ENCODE measurements around the gene DDX10. TPM values are rescaled to one million over a fixed set of nuclear protein-coding genes. Genes with fewer than 3 reads are reported as not detected.

DDX10 gene
- polyA plus RNA-seq, 4 donors, result 7.3 to 22.0 (median 12.1) TPM

DNA sequence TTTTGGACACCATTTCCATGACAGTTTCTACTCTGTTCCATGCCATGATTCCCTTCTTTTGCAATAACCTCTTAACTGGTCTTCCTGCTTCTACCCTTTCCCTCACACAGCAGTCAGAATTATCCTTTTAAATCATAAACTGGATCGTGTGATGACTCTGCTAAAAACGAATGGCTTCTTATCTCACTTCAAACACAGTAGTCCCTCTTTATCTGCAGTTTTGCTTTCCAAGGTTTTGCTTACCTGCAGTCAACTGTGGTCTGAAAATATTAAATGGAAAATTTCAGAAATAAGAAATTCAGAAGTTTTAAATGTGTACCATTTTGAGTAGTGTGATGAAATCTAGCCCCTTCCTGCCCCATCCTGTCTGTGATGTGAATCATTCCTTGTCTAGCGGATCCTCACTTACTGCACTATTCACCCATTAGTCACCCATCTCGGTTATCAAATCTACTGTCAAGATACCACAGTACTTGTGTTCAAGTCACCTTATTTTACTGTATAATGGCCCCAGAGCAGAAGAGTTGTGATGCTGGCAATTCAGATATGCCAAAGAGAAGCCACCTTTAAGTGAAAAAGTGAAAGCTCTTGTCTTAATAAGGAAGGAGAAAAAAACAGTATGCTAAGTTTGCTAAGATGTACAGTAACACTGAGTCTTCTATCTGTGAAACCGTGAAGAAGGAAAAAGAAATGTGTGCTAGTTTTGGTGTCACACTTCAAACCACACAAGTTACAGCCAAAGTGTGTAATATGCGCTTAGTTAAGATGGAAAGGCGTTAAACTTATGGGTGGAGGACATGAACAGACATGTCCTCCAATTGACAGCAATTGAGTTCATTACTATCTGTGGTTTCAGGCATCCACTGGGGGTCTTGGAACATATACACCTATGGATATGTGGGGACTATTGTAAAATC lies 283.0 kb downstream of the DDX10 start:
- 75 to 87% (median 86%) methylated on average over 7 of the region's 7 CpGs for WGBS, 3 donors
- H3K4me1 ChIP-seq (ENCODE audit: control insufficient read depth in 3 of 3, insufficient read depth in 2 of 3, low read depth in 1 of 3, low read length in 2 of 3), result no peaks in the 10 kb centered on the region
- H3K36me3 ChIP-seq (ENCODE audit: control insufficient read depth in 3 of 3, insufficient read depth in 2 of 3, low read depth in 1 of 3, low read length in 3 of 3), result no peaks in the 10 kb centered on the region
- H3K9me3 ChIP-seq (ENCODE audit: control insufficient read depth in 2 of 2, insufficient read depth in 1 of 2, low read depth in 1 of 2, low read length in 1 of 2), result no peaks in the 10 kb centered on the region
- FAIRE-seq (no peak), DNase-seq (no peak)
- H3K27me3 ChIP-seq (ENCODE audit: control insufficient read depth in 3 of 3, insufficient read depth in 3 of 3, low read length in 3 of 3), result no peaks in the 10 kb centered on the region
- no peak overlapping the region for H3K4me3 ChIP-seq (ENCODE audit: low read depth in 1 of 3, low read length in 3 of 3)
- H3K27ac ChIP-seq (ENCODE audit: low read depth in 1 of 3, low read length in 2 of 3), result no peak overlapping the region

DNA sequence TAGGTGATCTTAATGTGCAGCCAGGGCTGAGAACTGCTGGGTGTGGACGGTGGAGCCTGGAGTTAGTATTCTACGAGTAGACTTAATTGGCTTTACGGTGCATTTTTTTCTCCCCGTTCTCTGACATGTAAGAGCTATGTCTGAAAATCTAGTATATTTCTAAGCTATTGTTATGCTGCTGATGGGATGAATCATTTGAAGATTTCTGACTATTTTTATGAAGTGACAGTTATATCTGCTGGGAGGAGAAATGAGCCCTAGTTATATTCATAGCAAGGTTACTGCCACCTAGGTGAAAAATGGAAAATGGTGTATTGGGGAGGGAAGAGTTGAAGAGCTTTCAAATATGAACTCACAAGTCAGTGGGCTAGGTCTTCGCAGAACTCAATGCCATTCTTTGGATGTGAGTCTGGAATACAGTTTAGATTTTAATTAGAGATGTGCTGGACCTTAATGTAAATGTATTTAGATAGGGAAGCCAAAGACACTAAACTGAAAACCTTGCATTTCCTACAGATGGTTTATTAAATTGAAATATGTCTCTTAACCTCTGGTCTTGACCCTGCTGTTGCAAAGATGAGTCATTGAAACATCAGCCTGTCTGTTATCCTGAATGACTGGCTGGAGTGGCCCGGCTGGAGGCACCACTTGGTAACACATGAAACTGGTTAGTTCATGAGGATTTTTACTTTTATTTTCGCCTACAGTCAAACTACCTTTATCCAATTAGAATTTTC lies 293.7 kb downstream of the DDX10 start:
- 79 to 82% (median 81%) methylated on average over 7 of the region's 7 CpGs for WGBS, 3 donors
- no peaks in the 10 kb centered on the region for H3K9me3 ChIP-seq (ENCODE audit: control insufficient read depth in 2 of 2, insufficient read depth in 1 of 2, low read depth in 1 of 2, low read length in 1 of 2)
- FAIRE-seq (no peak), DNase-seq (no peak)
- no peak overlapping the region for H3K4me3 ChIP-seq (ENCODE audit: low read depth in 1 of 3, low read length in 3 of 3)
- H3K27me3 ChIP-seq (ENCODE audit: control insufficient read depth in 3 of 3, insufficient read depth in 3 of 3, low read length in 3 of 3), result no peaks in the 10 kb centered on the region
- no peak overlapping the region for H3K27ac ChIP-seq (ENCODE audit: low read depth in 1 of 3, low read length in 2 of 3)
- no peaks in the 10 kb centered on the region for H3K4me1 ChIP-seq (ENCODE audit: control insufficient read depth in 3 of 3, insufficient read depth in 2 of 3, low read depth in 1 of 3, low read length in 2 of 3)
- no peaks in the 10 kb centered on the region for H3K36me3 ChIP-seq (ENCODE audit: control insufficient read depth in 3 of 3, insufficient read depth in 2 of 3, low read depth in 1 of 3, low read length in 3 of 3)

DNA sequence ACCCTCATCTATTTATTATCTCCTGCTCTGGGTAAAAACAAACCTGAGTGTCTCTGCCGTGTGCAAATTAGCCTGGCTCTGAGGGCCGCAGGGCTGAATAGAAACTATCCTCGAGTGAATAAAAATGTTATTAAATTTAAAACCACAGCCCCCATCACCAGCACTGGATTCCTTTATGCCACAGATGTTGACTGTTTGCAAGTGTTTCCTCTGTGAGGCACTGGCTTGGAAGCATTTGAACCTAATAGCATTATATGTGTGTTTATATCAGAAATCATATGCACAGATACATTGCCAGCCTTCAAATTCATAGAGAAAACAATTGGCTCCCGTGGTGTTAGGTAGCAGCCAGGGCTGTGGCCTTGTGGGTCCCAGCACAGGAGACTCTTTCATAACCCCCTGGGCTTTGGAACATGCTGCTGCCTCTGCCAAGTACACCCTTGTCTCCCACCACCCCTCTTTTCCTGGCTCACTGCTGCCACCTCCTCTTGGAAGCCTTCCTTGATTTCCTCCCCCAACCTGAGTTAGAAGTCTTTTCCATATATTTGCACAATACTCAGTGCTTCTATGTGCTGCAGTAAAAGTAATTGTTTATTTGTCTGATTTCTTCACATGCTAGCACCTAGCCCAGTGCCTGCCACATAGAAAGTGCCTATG lies 294.4 kb downstream of the DDX10 start:
- Histone ChIP-seq H3K4me3 (ENCODE audit: low read depth in 1 of 3, low read length in 3 of 3) (no peak overlapping the region), H3K4me1 (ENCODE audit: control insufficient read depth in 3 of 3, insufficient read depth in 2 of 3, low read depth in 1 of 3, low read length in 2 of 3) (no peaks in the 10 kb centered on the region), H3K36me3 (ENCODE audit: control insufficient read depth in 3 of 3, insufficient read depth in 2 of 3, low read depth in 1 of 3, low read length in 3 of 3) (no peaks in the 10 kb centered on the region), H3K9me3 (ENCODE audit: control insufficient read depth in 2 of 2, insufficient read depth in 1 of 2, low read depth in 1 of 2, low read length in 1 of 2) (no peaks in the 10 kb centered on the region), H3K27me3 (ENCODE audit: control insufficient read depth in 3 of 3, insufficient read depth in 3 of 3, low read length in 3 of 3) (no peaks in the 10 kb centered on the region), H3K27ac (ENCODE audit: low read depth in 1 of 3, low read length in 2 of 3) (no peak overlapping the region)
- FAIRE-seq, result no peak
- no peak for DNase-seq
- WGBS, 3 donors, result 60 to 70% (median 61%) methylated on average over 4 of the region's 4 CpGs

DNA sequence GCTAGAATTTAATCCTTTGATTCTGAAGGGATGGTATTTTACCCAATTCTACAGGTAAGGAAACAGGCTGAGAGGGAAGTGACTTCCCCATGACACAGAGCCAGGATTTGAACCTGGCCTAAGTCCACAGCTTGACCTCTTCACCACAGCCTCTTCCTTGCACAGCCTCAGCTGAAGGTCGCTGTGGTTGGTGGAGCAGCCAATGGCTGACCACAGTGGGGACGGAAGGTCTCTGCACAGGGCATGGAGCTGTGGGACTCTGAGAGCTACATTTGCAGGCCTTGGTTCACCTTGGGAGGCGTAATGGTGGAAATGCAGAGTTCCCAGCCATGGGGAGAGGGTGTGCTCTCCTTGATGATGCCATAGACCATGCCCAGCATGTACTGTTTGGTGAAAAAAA lies 295.0 kb downstream of the DDX10 start:
- Histone ChIP-seq H3K27ac (ENCODE audit: low read depth in 1 of 3, low read length in 2 of 3) (no peak overlapping the region), H3K27me3 (ENCODE audit: control insufficient read depth in 3 of 3, insufficient read depth in 3 of 3, low read length in 3 of 3) (no peaks in the 10 kb centered on the region), H3K4me3 (ENCODE audit: low read depth in 1 of 3, low read length in 3 of 3) (no peak overlapping the region), H3K36me3 (ENCODE audit: control insufficient read depth in 3 of 3, insufficient read depth in 2 of 3, low read depth in 1 of 3, low read length in 3 of 3) (no peaks in the 10 kb centered on the region), H3K4me1 (ENCODE audit: control insufficient read depth in 3 of 3, insufficient read depth in 2 of 3, low read depth in 1 of 3, low read length in 2 of 3) (no peaks in the 10 kb centered on the region), H3K9me3 (ENCODE audit: control insufficient read depth in 2 of 2, insufficient read depth in 1 of 2, low read depth in 1 of 2, low read length in 1 of 2) (no peaks in the 10 kb centered on the region)
- no peak for DNase-seq
- WGBS, 3 donors, result 79 to 91% (median 86%) methylated on average over 3 of the region's 3 CpGs
- FAIRE-seq, result no peak

DNA sequence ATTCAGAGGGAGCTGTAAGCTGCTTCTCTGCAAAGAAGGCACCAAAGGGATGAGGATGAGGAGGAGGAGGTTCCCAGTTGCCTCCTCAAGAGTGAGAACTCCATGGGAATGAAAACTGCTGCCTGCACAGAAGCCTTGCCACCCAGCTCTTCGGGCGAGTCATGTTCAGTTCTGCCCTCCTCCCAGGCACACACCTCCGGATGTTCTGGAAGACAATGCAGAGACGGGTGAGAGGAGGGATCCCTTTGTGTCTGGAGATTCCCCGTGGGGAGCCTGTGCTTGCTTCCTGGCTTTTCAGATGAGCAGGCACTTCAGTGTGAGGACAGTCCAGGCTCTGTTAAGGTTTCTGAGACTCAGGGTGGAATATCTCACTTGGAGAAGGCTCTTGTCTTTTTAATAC lies 295.6 kb downstream of the DDX10 start:
- FAIRE-seq (no peak), DNase-seq (no peak)
- H3K27ac ChIP-seq (ENCODE audit: low read depth in 1 of 3, low read length in 2 of 3), result no peak overlapping the region
- H3K4me1 ChIP-seq (ENCODE audit: control insufficient read depth in 3 of 3, insufficient read depth in 2 of 3, low read depth in 1 of 3, low read length in 2 of 3), result no peaks in the 10 kb centered on the region
- no peaks in the 10 kb centered on the region for H3K36me3 ChIP-seq (ENCODE audit: control insufficient read depth in 3 of 3, insufficient read depth in 2 of 3, low read depth in 1 of 3, low read length in 3 of 3)
- no peak overlapping the region for H3K4me3 ChIP-seq (ENCODE audit: low read depth in 1 of 3, low read length in 3 of 3)
- 70 to 80% (median 74%) methylated on average over 5 of the region's 5 CpGs for WGBS, 3 donors
- H3K27me3 ChIP-seq (ENCODE audit: control insufficient read depth in 3 of 3, insufficient read depth in 3 of 3, low read length in 3 of 3), result no peaks in the 10 kb centered on the region
- H3K9me3 ChIP-seq (ENCODE audit: control insufficient read depth in 2 of 2, insufficient read depth in 1 of 2, low read depth in 1 of 2, low read length in 1 of 2), result no peaks in the 10 kb centered on the region

DNA sequence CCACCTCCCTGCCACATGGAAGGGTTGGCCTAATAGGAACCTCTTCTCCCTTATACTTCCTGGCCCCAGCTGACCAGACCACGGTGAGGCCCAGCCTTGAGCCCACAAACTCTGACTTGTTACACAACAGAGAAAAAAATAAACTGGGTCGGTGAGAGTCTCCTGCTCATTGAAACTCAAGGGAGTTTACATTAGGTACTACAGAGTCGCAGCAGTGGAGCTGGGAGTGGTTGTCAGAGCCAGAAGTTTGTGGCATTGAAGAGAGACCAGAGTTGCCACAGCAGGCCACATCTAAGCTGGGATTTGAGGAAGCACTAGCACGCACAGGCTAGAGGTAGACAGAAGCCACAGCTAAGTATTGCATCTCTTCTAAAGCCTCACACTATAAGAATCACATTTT lies 296.2 kb downstream of the DDX10 start:
- Histone ChIP-seq H3K27ac (ENCODE audit: low read depth in 1 of 3, low read length in 2 of 3) (no peak overlapping the region), H3K9me3 (ENCODE audit: control insufficient read depth in 2 of 2, insufficient read depth in 1 of 2, low read depth in 1 of 2, low read length in 1 of 2) (no peaks in the 10 kb centered on the region), H3K36me3 (ENCODE audit: control insufficient read depth in 3 of 3, insufficient read depth in 2 of 3, low read depth in 1 of 3, low read length in 3 of 3) (no peaks in the 10 kb centered on the region), H3K4me1 (ENCODE audit: control insufficient read depth in 3 of 3, insufficient read depth in 2 of 3, low read depth in 1 of 3, low read length in 2 of 3) (no peaks in the 10 kb centered on the region), H3K27me3 (ENCODE audit: control insufficient read depth in 3 of 3, insufficient read depth in 3 of 3, low read length in 3 of 3) (no peaks in the 10 kb centered on the region), H3K4me3 (ENCODE audit: low read depth in 1 of 3, low read length in 3 of 3) (no peak overlapping the region)
- DNase-seq (no peak), FAIRE-seq (no peak)
- 40 to 59% (median 49%) methylated on average over 4 of the region's 4 CpGs for WGBS, 3 donors

DNA sequence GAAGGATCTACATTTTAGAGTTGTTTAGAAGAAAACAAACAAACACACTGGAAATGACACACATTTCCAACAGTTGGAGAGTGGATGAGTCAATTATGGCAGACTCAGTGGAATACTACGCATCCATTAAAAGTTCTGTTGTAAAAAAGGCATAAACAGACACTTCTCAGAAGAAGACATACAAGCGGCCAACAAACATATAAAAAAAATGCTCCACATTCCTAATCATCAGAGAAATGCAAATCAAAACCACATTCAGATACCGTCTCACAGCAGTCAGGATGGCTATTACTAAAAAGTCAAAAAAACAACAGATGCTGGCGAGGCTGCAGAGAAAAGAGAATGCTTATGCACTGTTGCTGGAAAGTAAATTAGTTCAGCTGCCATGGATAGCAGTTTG lies 298.2 kb downstream of the DDX10 start:
- Histone ChIP-seq H3K27me3 (ENCODE audit: control insufficient read depth in 3 of 3, insufficient read depth in 3 of 3, low read length in 3 of 3) (no peaks in the 10 kb centered on the region), H3K36me3 (ENCODE audit: control insufficient read depth in 3 of 3, insufficient read depth in 2 of 3, low read depth in 1 of 3, low read length in 3 of 3) (no peaks in the 10 kb centered on the region), H3K4me1 (ENCODE audit: control insufficient read depth in 3 of 3, insufficient read depth in 2 of 3, low read depth in 1 of 3, low read length in 2 of 3) (no peaks in the 10 kb centered on the region), H3K4me3 (ENCODE audit: low read depth in 1 of 3, low read length in 3 of 3) (no peak overlapping the region), H3K27ac (ENCODE audit: low read depth in 1 of 3, low read length in 2 of 3) (no peak overlapping the region), H3K9me3 (ENCODE audit: control insufficient read depth in 2 of 2, insufficient read depth in 1 of 2, low read depth in 1 of 2, low read length in 1 of 2) (no peaks in the 10 kb centered on the region)
- 92 to 95% (median 93%) methylated on average over 4 of the region's 4 CpGs for WGBS, 3 donors
- DNase-seq, result no peak
- FAIRE-seq, result no peak

DNA sequence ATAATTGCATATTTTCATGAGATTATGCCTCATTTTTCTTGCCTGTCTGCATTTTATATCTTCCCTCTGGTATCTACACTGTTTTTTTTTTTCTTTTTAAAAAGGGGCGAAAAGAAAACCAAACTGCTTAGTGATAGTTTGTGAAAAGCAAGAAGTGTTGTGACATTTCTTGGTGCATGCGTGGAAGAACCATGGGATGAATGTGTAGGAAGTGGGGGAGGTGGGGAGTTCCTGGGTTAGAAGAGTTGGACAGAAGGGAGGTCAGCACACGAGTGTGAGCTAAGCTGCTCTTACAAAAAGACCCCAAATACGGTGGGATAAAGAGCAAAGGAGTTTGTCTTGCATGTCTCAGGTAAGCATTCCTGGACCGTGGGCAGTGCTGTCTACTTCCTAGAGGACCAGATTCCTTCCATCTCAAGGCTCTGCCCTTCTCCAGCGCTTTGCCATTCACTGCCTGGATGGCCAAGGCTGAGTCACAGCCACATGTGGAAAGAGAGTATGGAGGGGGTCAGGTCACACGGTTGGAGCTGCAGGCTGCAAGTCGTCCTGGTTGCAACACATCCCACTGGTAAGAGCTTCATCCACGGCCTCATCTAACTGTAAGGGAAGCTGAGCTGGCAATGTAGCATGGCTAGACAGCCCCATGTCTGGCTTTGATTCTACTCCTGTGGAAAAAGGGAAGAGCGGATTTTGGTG lies 300.6 kb downstream of the DDX10 start:
- Histone ChIP-seq H3K4me3 (ENCODE audit: low read depth in 1 of 3, low read length in 3 of 3) (no peak overlapping the region), H3K4me1 (ENCODE audit: control insufficient read depth in 3 of 3, insufficient read depth in 2 of 3, low read depth in 1 of 3, low read length in 2 of 3) (no peaks in the 10 kb centered on the region), H3K27ac (ENCODE audit: low read depth in 1 of 3, low read length in 2 of 3) (no peak overlapping the region), H3K36me3 (ENCODE audit: control insufficient read depth in 3 of 3, insufficient read depth in 2 of 3, low read depth in 1 of 3, low read length in 3 of 3) (no peaks in the 10 kb centered on the region), H3K27me3 (ENCODE audit: control insufficient read depth in 3 of 3, insufficient read depth in 3 of 3, low read length in 3 of 3) (no peaks in the 10 kb centered on the region), H3K9me3 (ENCODE audit: control insufficient read depth in 2 of 2, insufficient read depth in 1 of 2, low read depth in 1 of 2, low read length in 1 of 2) (no peaks in the 10 kb centered on the region)
- WGBS, 3 donors, result 71 to 74% (median 72%) methylated on average over 10 of the region's 10 CpGs
- DNase-seq (no peak), FAIRE-seq (no peak)
